IMR-90 (cell line): ENCODE results near the gene NPEPPS. TPM values are rescaled to one million over a fixed set of nuclear protein-coding genes. Genes with fewer than 3 reads are reported as not detected.
A peak's percentile ranks its signal among the peaks of the same experiment; 100 is the strongest.

Experiments used
- ATAC-seq: fragments of 200-7000 bp; cut with Tn5 transposase; 2 replicates; pipeline ENCODE4 v1.9.1; 2020; ENCODE audit warnings: low read depth, mild to moderate bottlenecking, moderate library complexity
- BruUV-seq: library from RNA; stranded (reverse); fragments of 400-500 nt; replicated peaks from 2 replicates; lab custom pipeline; 2021; lab: Mats Ljungman, UMichigan
- CTCF ChIA-PET: fragments of 300-600 bp; formaldehyde crosslinking; extraction: SDS; loops from one replicate; lab custom pipeline; 2021; ENCODE audit warnings: antibody characterized with exemption; lab: Yijun Ruan, JAX
- POLR2A ChIA-PET: fragments of 300-600 bp; sonication (Branson Sonifier 250); formaldehyde crosslinking; loops from one replicate; lab custom pipeline; 2022; ENCODE audit warnings: antibody characterized with exemption; ENCODE audit not compliant: unreplicated experiment; lab: Charles Lee
- DNase-seq: peaks from one replicate; pipeline ENCODE4 v3.0.0; 2013
- H2AFZ ChIP-seq: replicated peaks from 2 replicates; pipeline ENCODE3; 2013; ENCODE audit warnings: low read length, mild to moderate bottlenecking; ENCODE audit not compliant: poor library complexity
- H2AK5ac ChIP-seq: 2 replicates; pipeline ENCODE4 v1.6.1; 2013; ENCODE audit warnings: low read depth, low read length, inconsistent platforms
- H2AK9ac ChIP-seq: replicated peaks from 2 replicates; pipeline ENCODE3; 2013; ENCODE audit warnings: mild to moderate bottlenecking, low read depth, low read length, moderate library complexity; ENCODE audit not compliant: poor library complexity
- H2BK120ac ChIP-seq: 2 replicates; pipeline ENCODE4 v1.6.1; 2013; ENCODE audit warnings: low read depth, low read length, inconsistent platforms
- H2BK15ac ChIP-seq: 3 replicates; pipeline ENCODE4 v1.6.1; 2013; ENCODE audit warnings: low read depth, low read length, inconsistent platforms
- H2BK20ac ChIP-seq: 2 replicates; pipeline ENCODE4 v1.6.1; 2013; ENCODE audit warnings: low read depth, mild to moderate bottlenecking, inconsistent platforms, low read length, moderate library complexity
- H2BK5ac ChIP-seq: 2 replicates; pipeline ENCODE4 v1.6.1; 2013; ENCODE audit warnings: mild to moderate bottlenecking, low read depth, low read length, inconsistent platforms; ENCODE audit not compliant: poor library complexity, severe bottlenecking
- H3K14ac ChIP-seq: replicated peaks from 2 replicates; pipeline ENCODE4 v1.6.1; 2013; ENCODE audit warnings: low read depth, low read length, inconsistent platforms
- H3K18ac ChIP-seq: 2 replicates; pipeline ENCODE4 v1.6.1; 2013; ENCODE audit warnings: low read depth, low read length, control low read depth
- H3K23ac ChIP-seq: 2 replicates; pipeline ENCODE4 v1.6.1; 2013; ENCODE audit warnings: low read depth, low read length, inconsistent platforms
- H3K27ac ChIP-seq: 2 replicates; pipeline ENCODE4 v1.5.1; 2013; ENCODE audit warnings: mild to moderate bottlenecking, control low read depth, low read length; ENCODE audit not compliant: insufficient read depth
- H3K27me3 ChIP-seq: 2 replicates; pipeline ENCODE4 v1.6.1; 2013; ENCODE audit warnings: low read length; ENCODE audit not compliant: control insufficient read depth, insufficient read depth
- H3K36me3 ChIP-seq: 2 replicates; pipeline ENCODE4 v1.6.1; 2013; ENCODE audit warnings: low read length, mixed read lengths; ENCODE audit not compliant: control insufficient read depth, insufficient read depth
- H3K4ac ChIP-seq: 2 replicates; pipeline ENCODE4 v1.6.1; 2013; ENCODE audit warnings: low read depth, low read length, inconsistent platforms
- H3K4me1 ChIP-seq: 2 replicates; pipeline ENCODE4 v1.6.1; 2013; ENCODE audit warnings: low read length, mixed read lengths; ENCODE audit not compliant: control insufficient read depth, insufficient read depth
- H3K4me2 ChIP-seq: 2 replicates; pipeline ENCODE4 v1.6.1; 2013; ENCODE audit warnings: low read depth, mild to moderate bottlenecking, control low read depth, low read length, moderate library complexity
- H3K4me3 ChIP-seq: 2 replicates; pipeline ENCODE4 v1.5.1; 2013; ENCODE audit warnings: low read depth, mild to moderate bottlenecking, control low read depth, low read length, moderate library complexity; ENCODE audit not compliant: insufficient read depth
- H3K56ac ChIP-seq: 2 replicates; pipeline ENCODE4 v1.6.1; 2013; ENCODE audit warnings: low read length, inconsistent platforms; ENCODE audit not compliant: insufficient read depth; ENCODE audit errors: extremely low read depth
- H3K79me1 ChIP-seq, 2 experiments: 2 replicates each; pipeline ENCODE4 v1.6.1; 2013; ENCODE audit warnings: low read length in 2 of 2, inconsistent platforms in 1 of 2, low read depth in 1 of 2
- H3K9ac ChIP-seq: 2 replicates; pipeline ENCODE4 v1.6.1; 2013; ENCODE audit warnings: low read depth, low read length, control low read depth
- H3K9me1 ChIP-seq: 2 replicates; pipeline ENCODE4 v1.6.1; 2013; ENCODE audit warnings: low read length, inconsistent platforms; ENCODE audit not compliant: insufficient read depth
- H3K9me3 ChIP-seq: 2 replicates; pipeline ENCODE4 v1.6.1; 2013; ENCODE audit warnings: low read length; ENCODE audit not compliant: control insufficient read depth, insufficient read depth
- H4K20me1 ChIP-seq: 2 replicates; pipeline ENCODE4 v1.6.1; 2013; ENCODE audit warnings: low read length, inconsistent platforms; ENCODE audit not compliant: insufficient read depth
- H4K5ac ChIP-seq: 2 replicates; pipeline ENCODE4 v1.6.1; 2013; ENCODE audit warnings: mild to moderate bottlenecking, low read depth, low read length, control low read depth
- H4K8ac ChIP-seq, 2 experiments: 2 replicates each; pipeline ENCODE4 v1.6.1; 2013; ENCODE audit warnings: low read depth in 2 of 2, low read length in 2 of 2, control low read depth in 1 of 2, inconsistent platforms in 1 of 2
- H4K91ac ChIP-seq: 2 replicates; pipeline ENCODE4 v1.6.1; 2013; ENCODE audit warnings: low read depth, low read length, inconsistent platforms; ENCODE audit not compliant: insufficient read depth
- BHLHE40 ChIP-seq: fragments of 150-350 bp; IDR thresholded peaks from 2 replicates; pipeline ENCODE4 v1.6.1; 2016; ENCODE audit warnings: mild to moderate bottlenecking, low read depth, low read length
- CHD1 ChIP-seq: IDR thresholded peaks from 2 replicates; pipeline ENCODE4 v1.6.1; 2012; ENCODE audit warnings: low read depth, low read length, improper control_type of control experiment
- ELK1 ChIP-seq: fragments of 150-350 bp; IDR thresholded peaks from 2 replicates; pipeline ENCODE4 v1.6.1; 2016; ENCODE audit warnings: low read depth, mild to moderate bottlenecking, low read length, moderate library complexity, borderline replicate concordance
- FOS ChIP-seq: fragments of 150-350 bp; IDR thresholded peaks from 2 replicates; pipeline ENCODE4 v1.6.1; 2016; ENCODE audit warnings: low read depth, low read length
- MAFK ChIP-seq: IDR thresholded peaks from 2 replicates; pipeline ENCODE4 v1.6.1; 2012; ENCODE audit warnings: low read depth, low read length, improper control_type of control experiment
- MAZ ChIP-seq: IDR thresholded peaks from 2 replicates; pipeline ENCODE4 v1.6.1; 2012; ENCODE audit warnings: low read depth, mild to moderate bottlenecking, low read length, improper control_type of control experiment, moderate library complexity, borderline replicate concordance
- NFE2L2 ChIP-seq: fragments of 150-350 bp; IDR thresholded peaks from 2 replicates; pipeline ENCODE4 v1.6.1; 2016; ENCODE audit warnings: low read depth, mild to moderate bottlenecking, low read length
- POLR2A ChIP-seq: IDR thresholded peaks from 2 replicates; pipeline ENCODE4 v1.6.1; 2012; ENCODE audit warnings: mild to moderate bottlenecking, low read depth, low read length
- RAD21 ChIP-seq: IDR thresholded peaks from 2 replicates; pipeline ENCODE4 v1.6.1; 2012; ENCODE audit warnings: low read length, improper control_type of control experiment
- RCOR1 ChIP-seq: IDR thresholded peaks from 2 replicates; pipeline ENCODE4 v1.6.1; 2012; ENCODE audit warnings: mild to moderate bottlenecking, low read length, improper control_type of control experiment; ENCODE audit not compliant: insufficient replicate concordance
- RFX5 ChIP-seq: IDR thresholded peaks from 2 replicates; pipeline ENCODE4 v1.8.0; 2012; ENCODE audit warnings: low read depth, mild to moderate bottlenecking, low read length, moderate library complexity
- SMC3 ChIP-seq: fragments of 150-350 bp; IDR thresholded peaks from 2 replicates; pipeline ENCODE4 v1.6.1; 2016; ENCODE audit warnings: low read depth, mild to moderate bottlenecking, antibody characterized with exemption, low read length, moderate library complexity
- WGBS, 2 experiments: methylation state at CpG; one replicate each; pipeline versions ENCODE4 v1.1.5 to v1.1.7; 2013; ENCODE audit warnings: missing lambda C conversion rate in 2 of 2; ENCODE audit not compliant: insufficient read length in 1 of 2; ENCODE audit errors: extremely low coverage in 2 of 2; 5-methylcytosine and 5-hydroxymethylcytosine counted together
- dilution Hi-C: fragments of 300-500 bp; cut with HindIII; formaldehyde crosslinking; loops from one replicate; pipeline ENCODE4 v1.14.3; 2018; ENCODE audit warnings: low sequenced_read_pairs; ENCODE audit not compliant: unreplicated experiment
- in situ Hi-C: fragments of 300-500 bp; cut with MboI; formaldehyde crosslinking; loops from 3 replicates; pipeline ENCODE4 v1.14.3; 2019; ENCODE audit warnings: low sequenced_read_pairs, inconsistent platforms, mixed read lengths
- intact Hi-C: fragments of 100-400 bp; cut with micrococcal nuclease; formaldehyde crosslinking; loops from 2 replicates; pipeline ENCODE4 v1.10.0; 2022
- polyA plus RNA-seq, 3 experiments: library from polyadenylated mRNA; depleted of rRNA; stranded (reverse); fragments of >200 nt; gene quantifications; 2 replicates each; pipeline ENCODE4 v1.2.3, GENCODE V29; 2012; ENCODE audit warnings: low replicate concordance in 1 of 3
- total RNA-seq: library from RNA; depleted of rRNA; stranded (reverse); fragments of >200 nt; gene quantifications from 2 replicates; pipeline ENCODE4 v1.2.3, GENCODE V29; 2012
- TF ChIP-seq, protein P1 (sequence below): conservative IDR thresholded peaks from 2 replicates; pipeline ENCODE4 v1.5.1; 2012; ENCODE audit warnings: mild to moderate bottlenecking, low read depth, low read length, improper control_type of control experiment
- TF ChIP-seq, protein P2 (sequence below): fragments of 150-350 bp; IDR thresholded peaks from 2 replicates; pipeline ENCODE4 v1.6.1; 2017; ENCODE audit warnings: mild to moderate bottlenecking, antibody characterized with exemption, low read length, low read depth

NPEPPS gene
- total and polyA plus RNA-seq, 2 of the 4 experiments (the other 2 are of a cell fraction): 54.1 to 64.6 TPM

GRCh38 chr17:47605011-47605410, 74.1 kb downstream of the NPEPPS start (continued):
- TF ChIP-seq FOS: no peak

DNA sequence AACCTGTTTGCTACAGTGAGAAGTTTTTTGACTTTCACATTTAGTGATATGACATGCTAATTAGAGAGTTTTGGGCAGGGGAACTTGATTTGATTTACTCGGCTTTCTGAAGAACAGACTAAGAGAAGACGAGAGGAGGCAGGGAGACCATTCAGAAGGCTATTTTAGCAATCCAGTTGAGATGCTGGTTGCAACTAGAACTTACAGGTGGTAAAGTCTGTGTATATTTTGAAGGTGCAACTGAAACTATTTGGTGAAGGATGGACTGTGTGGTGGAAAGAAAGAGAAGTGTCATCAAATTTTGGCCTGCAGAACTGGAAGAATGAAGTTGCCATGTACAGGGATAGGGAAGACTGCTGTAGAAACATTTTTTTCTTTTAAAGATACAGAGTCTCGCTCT, 76.6 kb downstream of the NPEPPS start:
- ChIA-PET CTCF (no interaction called here), POLR2A (no interaction called here)
- H3K56ac ChIP-seq: no peak overlapping the region
- no peak for ATAC-seq
- no peak overlapping the region for H3K23ac ChIP-seq
- no peak overlapping the region for H2BK120ac ChIP-seq
- peaks cover 20 to 37% of the 10 kb centered on the region in 2 experiments for H3K79me1 ChIP-seq
- no peak overlapping the region for H3K4me3 ChIP-seq
- in situ Hi-C loops (loop anchor here (25.0 kb wide), 1 partner anchor 445 kb away; no protein-coding TSS in a partner anchor), dilution Hi-C loops (no loop called here), intact Hi-C loops (no loop called here)
- peak overlapping the region; percentile 29; the same call in 1 of the 2 replicates for H4K5ac ChIP-seq
- H3K27ac ChIP-seq: no peak overlapping the region
- no peak overlapping the region for H2AK9ac ChIP-seq
- peak overlapping the region; percentile 31; the same call in 1 of the 2 replicates for H3K18ac ChIP-seq
- H4K91ac ChIP-seq: no peak overlapping the region
- no peak overlapping the region for H2BK5ac ChIP-seq
- H2BK20ac ChIP-seq: no peak overlapping the region; the same call in 1 of the 2 replicates
- WGBS, 2 experiments: 88% methylated on average over 2 of the region's 3 CpGs; no CpG with 5 or more reads in 1 of the 2 experiments
- no peak overlapping the region for H2AFZ ChIP-seq
- H3K9me3 ChIP-seq: no peaks in the 10 kb centered on the region
- peaks cover 21% of the 10 kb centered on the region for H3K36me3 ChIP-seq
- DNase-seq: no peak
- H3K4ac ChIP-seq: no peak overlapping the region
- no peaks in the 10 kb centered on the region for H3K27me3 ChIP-seq
- H3K14ac ChIP-seq: no peak overlapping the region
- H3K4me2 ChIP-seq: no peak overlapping the region
- H2BK15ac ChIP-seq: no peak overlapping the region
- H4K20me1 ChIP-seq: peaks cover 10% of the 10 kb centered on the region; the same call in 1 of the 2 replicates
- H3K9ac ChIP-seq: no peak overlapping the region
- no peak overlapping the region for H4K8ac ChIP-seq
- BruUV-seq: no TSS peak
- H2AK5ac ChIP-seq: no peak overlapping the region
- H3K4me1 ChIP-seq: peaks cover 25% of the 10 kb centered on the region
- H3K9me1 ChIP-seq: peaks cover 6% of the 10 kb centered on the region; the same call in 1 of the 2 replicates
- TF ChIP-seq BHLHE40 (no peak), RFX5 (no peak), MAFK (no peak), RAD21 (no peak), MAZ (no peak), ELK1 (no peak), CHD1 (no peak), FOS (no peak), NFE2L2 (no peak), SMC3 (no peak), RCOR1 (no peak), POLR2A (no peak)
- TF ChIP-seq, protein P1, sequence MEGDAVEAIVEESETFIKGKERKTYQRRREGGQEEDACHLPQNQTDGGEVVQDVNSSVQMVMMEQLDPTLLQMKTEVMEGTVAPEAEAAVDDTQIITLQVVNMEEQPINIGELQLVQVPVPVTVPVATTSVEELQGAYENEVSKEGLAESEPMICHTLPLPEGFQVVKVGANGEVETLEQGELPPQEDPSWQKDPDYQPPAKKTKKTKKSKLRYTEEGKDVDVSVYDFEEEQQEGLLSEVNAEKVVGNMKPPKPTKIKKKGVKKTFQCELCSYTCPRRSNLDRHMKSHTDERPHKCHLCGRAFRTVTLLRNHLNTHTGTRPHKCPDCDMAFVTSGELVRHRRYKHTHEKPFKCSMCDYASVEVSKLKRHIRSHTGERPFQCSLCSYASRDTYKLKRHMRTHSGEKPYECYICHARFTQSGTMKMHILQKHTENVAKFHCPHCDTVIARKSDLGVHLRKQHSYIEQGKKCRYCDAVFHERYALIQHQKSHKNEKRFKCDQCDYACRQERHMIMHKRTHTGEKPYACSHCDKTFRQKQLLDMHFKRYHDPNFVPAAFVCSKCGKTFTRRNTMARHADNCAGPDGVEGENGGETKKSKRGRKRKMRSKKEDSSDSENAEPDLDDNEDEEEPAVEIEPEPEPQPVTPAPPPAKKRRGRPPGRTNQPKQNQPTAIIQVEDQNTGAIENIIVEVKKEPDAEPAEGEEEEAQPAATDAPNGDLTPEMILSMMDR: no peak
- TF ChIP-seq, protein P2, sequence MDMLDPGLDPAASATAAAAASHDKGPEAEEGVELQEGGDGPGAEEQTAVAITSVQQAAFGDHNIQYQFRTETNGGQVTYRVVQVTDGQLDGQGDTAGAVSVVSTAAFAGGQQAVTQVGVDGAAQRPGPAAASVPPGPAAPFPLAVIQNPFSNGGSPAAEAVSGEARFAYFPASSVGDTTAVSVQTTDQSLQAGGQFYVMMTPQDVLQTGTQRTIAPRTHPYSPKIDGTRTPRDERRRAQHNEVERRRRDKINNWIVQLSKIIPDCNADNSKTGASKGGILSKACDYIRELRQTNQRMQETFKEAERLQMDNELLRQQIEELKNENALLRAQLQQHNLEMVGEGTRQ: no peak
